NOMO-1 treated with dmso at 0.1 percent for 144 hours (cell line): ENCODE measurements around the gene IGFBP2.

Experiments
- DNase-seq: peaks from one replicate; lab custom pipeline; 2025; ENCODE audit not compliant: unreplicated experiment; lab: John Stamatoyannopoulos, UW

Gene IGFBP2

GRCh38 chr2:216661051-216661450 is 27.8 kb downstream of the IGFBP2 start:
- no peak for DNase-seq

- no peak for DNase-seq
Observed at GRCh38 chr2:216661639-216662375, 28.6 kb downstream of the IGFBP2 start.

GRCh38 chr2:216663106-216663505 is 29.9 kb downstream of the IGFBP2 start:
- no peak for DNase-seq

- no peak for DNase-seq
Observed at GRCh38 chr2:216663846-216664245, 30.6 kb downstream of the IGFBP2 start.

GRCh38 chr2:216664593-216665034 is 31.4 kb downstream of the IGFBP2 start:
- no peak for DNase-seq

GRCh38 chr2:216665242-216665641 is 32.0 kb downstream of the IGFBP2 start:
- no peak for DNase-seq

GRCh38 chr2:216665717-216666116 is 32.5 kb downstream of the IGFBP2 start:
- DNase-seq: no peak

GRCh38 chr2:216666461-216667233 is 33.4 kb downstream of the IGFBP2 start:
- peak; percentile 20 for DNase-seq

GRCh38 chr2:216670266-216671080 is 37.3 kb downstream of the IGFBP2 start:
- no peak for DNase-seq

GRCh38 chr2:216671081-216671411 is 37.8 kb downstream of the IGFBP2 start:
- no peak for DNase-seq

- DNase-seq: no peak
Observed at GRCh38 chr2:216671791-216672343, 38.6 kb downstream of the IGFBP2 start.

- no peak for DNase-seq
Observed at GRCh38 chr2:216672466-216672865, 39.2 kb downstream of the IGFBP2 start.

- DNase-seq: no peak
Observed at GRCh38 chr2:216673021-216673420, 39.8 kb downstream of the IGFBP2 start.

GRCh38 chr2:216673609-216674008 is 40.4 kb downstream of the IGFBP2 start:
- DNase-seq: no peak

- DNase-seq: no peak
Observed at GRCh38 chr2:216674376-216674775, 41.2 kb downstream of the IGFBP2 start.

- DNase-seq: no peak
Observed at GRCh38 chr2:216676630-216677029, 43.4 kb downstream of the IGFBP2 start.

- no peak for DNase-seq
Observed at GRCh38 chr2:216677439-216678097, 44.3 kb downstream of the IGFBP2 start.

GRCh38 chr2:216678098-216678465 is 44.9 kb downstream of the IGFBP2 start:
- no peak for DNase-seq

- no peak for DNase-seq
Observed at GRCh38 chr2:216678813-216679657, 45.8 kb downstream of the IGFBP2 start.

GRCh38 chr2:216679658-216680024 is 46.4 kb downstream of the IGFBP2 start:
- DNase-seq: no peak
